IPS DF 4.7 (cell line): ENCODE measurements around the gene SSTR3.

Experiments used
- DNase-seq: peaks from one replicate; pipeline ENCODE4 v3.0.0-alpha.2; 2013; ENCODE audit warnings: low spot score; ENCODE audit errors: extremely low read depth

Gene SSTR3

DNA sequence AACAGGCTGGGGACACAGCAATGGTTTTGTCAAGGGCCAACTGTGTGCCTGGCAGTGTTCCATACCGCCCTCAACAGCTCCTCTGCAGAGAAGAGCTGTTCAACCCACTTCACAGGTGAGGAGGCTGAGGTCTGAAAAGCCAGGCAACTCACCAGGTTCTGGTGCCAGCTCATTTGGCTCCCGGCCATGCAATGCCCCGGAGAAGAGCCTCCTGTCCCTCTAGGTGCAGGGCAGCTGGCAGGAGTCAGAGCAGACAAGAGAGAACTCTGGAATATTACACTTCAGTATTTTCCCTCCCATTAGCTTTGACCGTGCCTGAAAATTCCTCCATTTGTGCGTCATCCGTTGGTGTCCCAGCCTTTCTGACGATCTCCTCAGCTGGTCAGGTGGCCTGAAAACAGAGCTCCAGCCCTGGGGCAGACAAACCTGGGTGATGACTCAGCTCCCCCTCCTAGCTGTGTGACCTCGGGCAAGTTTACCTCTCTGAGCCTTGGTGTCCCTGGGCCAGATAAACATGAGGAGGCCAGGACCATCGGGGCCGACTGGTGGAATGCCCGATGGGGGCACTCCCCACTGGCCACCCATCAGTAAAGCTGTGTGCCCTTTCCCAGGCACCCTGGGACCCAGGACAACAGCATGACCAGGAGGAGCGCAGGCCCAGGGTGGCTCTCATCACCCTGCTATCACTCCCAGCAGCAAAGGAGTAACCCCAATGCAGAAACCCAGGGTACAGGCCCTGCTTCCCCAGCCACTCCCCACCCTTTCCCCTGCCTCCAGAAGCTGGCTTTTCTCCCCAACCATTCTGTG is 14.6 kb downstream of the SSTR3 start:
- DNase-seq: no peak

DNA sequence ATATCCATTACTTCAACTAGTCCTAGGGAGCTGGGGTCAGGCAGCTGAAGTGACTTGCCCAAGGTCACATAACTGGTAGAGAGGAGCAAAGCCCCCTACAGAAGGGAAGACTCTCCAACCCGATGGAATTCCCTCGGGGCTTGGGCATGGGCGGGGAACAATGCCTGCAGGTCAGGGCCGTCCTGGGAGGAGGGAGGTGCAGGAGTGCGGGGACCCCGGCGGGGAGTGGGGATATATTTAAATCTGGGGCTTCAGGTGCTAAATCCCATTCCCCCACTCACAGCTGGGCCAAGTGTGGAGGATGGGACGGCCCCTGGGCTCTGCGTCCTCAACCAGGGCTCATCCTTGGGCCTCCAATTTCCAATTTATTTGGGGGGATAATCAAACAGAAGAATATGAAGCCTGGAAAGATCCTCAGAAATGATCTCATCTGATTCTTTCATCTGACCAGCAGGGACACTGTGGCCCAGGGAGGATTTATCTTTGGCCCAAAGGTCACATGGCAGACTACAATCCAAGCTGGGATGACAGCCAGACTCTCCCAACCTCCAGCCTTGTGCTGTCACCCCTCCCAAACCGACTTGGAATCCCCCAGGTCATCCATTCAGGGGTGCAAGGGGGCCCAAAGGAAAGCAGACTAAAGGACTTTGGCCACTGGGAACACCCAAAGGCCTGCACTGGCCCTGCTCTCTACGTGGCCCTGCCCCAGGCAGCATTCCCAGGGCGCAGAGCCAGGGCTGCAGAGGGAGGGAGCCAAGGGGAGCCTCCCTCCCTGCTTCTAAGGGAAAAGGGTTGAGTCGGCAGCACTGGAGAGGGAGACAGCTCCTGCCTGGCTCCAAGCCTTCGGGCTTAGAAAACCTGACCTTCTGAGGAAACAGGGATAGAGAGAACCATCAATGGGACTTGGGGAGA is 15.5 kb downstream of the SSTR3 start:
- DNase-seq: no peak

GRCh38 chr22:37195921-37196320 is 16.4 kb downstream of the SSTR3 start:
- DNase-seq: no peak

DNA sequence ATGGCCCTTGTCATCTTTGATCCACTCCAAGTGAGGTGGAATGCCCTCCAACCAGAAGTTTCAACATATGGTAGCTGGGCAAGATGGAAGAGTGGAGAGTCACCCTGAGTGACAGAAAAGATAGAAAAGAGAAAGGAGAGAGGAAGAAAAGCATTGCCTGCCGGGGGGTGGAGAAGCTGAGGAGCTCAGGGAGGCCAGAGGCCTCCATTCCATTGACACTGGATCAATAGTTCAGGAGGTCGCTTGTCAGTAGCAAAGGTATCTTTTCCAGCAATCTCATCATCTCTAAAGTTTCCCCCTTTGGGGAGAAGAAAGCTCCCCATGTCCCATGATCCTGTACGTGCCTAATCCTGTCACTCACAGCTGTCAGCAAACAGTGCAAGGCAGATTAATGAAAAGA is 17.5 kb downstream of the SSTR3 start:
- no peak for DNase-seq

DNA sequence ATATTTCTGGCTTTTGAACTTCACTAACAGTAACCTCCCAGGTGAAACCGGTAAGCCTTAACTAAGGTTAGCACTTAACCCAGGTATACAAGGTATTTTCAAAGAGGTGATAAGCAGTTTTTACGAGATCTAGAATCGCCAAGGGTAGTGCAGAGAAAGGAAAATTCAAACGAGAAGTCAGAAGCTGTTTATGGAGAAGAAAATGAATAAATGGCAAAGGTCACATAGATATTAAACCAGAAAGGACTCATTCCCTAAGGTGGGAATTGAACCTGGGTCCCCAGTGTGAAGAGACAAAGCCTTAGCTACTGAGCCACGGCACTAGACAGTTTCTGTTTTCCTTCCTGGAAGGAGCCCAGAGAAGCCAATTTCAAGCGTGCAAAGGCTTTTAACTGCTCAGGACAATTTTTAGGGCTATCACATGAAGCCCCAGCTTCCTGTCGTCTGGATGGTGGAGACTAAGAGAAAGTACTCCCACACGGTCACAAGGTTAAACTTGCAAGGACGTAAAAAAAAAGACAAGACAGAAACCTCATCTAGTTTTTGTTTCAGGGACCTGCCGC is 18.6 kb downstream of the SSTR3 start:
- no peak for DNase-seq

GRCh38 chr22:37192741-37193140 is 19.5 kb downstream of the SSTR3 start:
- DNase-seq: no peak

- no peak for DNase-seq
These were observed 20.1 kb downstream of the SSTR3 start for GRCh38 chr22:37192204-37192603.

DNA sequence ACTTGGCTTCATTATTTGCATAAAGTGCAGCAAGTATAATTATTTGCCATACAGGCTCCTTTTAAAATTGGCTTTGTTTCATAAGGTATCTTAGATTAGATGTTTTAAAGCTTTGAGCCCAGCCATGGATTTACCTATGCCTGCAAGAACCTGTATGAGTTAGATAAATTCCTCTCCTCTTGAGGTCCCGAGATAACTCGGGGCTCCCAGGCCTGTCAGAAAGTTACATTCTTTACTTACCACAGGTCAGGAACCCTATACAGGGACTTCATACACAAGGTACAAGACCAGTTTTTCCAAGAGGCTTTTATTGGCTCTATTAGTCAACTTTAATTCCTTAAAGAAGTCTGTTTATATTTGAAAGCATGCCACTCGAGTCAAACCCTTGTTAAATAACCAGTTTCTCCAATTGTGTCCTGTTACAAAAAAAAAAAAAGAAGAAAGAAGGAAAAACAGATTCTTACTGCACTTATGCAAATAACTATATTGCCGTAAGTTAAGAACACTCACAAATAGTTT is 22.0 kb downstream of the SSTR3 start:
- no peak for DNase-seq

- DNase-seq: no peak
These were observed 23.3 kb downstream of the SSTR3 start for GRCh38 chr22:37188901-37189466.

GRCh38 chr22:37187891-37188761 is 24.2 kb downstream of the SSTR3 start, which contains the start of gene C1QTNF6:
TSS of gene C1QTNF6 (minus strand) at chr22:37188247. CDS start at chr22:37188213, 34 bp downstream.
- DNase-seq: no peak

DNA sequence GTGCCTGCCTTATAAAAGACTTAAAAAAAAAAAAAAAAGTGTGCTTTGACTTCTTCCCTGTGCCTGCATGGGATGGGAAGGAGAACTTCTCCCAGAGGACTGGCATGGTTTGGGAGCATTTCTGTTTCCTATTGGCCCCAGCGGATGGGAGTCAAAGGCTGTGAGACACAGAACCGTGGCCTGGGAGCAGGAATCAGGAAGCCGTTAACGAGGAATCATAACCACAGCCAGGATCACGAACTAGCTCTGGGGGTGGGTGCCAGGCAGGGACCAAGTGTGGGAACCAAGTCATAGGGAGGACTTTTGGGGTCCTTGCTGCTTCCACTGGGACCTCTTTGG is 24.8 kb downstream of the SSTR3 start:
- no peak for DNase-seq

DNA sequence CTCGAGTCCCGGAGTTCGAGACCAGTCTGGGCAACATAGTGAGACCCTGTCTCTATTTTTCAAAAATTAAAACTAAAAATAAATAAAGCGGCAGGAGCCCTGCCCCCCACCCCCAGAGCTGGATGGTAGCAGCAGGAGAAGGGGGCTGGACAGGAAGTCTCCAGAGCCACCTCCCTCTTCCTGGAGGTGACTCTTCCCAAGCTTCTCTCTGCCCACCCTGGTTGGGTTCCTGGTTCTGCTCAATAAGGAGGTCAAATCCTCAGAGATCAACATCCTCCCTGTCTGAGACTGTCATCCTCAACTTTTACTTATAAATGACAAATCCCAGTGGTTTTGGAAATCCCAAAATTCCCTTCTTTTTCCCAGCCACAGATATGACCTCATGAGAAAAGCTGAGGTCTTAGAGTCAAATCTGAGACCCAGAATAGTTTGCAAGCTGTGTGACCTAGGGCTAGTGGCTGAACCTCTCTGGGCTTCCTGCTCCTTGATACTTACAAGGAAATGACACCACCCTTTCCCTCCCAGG is 25.2 kb downstream of the SSTR3 start:
- no peak for DNase-seq

DNA sequence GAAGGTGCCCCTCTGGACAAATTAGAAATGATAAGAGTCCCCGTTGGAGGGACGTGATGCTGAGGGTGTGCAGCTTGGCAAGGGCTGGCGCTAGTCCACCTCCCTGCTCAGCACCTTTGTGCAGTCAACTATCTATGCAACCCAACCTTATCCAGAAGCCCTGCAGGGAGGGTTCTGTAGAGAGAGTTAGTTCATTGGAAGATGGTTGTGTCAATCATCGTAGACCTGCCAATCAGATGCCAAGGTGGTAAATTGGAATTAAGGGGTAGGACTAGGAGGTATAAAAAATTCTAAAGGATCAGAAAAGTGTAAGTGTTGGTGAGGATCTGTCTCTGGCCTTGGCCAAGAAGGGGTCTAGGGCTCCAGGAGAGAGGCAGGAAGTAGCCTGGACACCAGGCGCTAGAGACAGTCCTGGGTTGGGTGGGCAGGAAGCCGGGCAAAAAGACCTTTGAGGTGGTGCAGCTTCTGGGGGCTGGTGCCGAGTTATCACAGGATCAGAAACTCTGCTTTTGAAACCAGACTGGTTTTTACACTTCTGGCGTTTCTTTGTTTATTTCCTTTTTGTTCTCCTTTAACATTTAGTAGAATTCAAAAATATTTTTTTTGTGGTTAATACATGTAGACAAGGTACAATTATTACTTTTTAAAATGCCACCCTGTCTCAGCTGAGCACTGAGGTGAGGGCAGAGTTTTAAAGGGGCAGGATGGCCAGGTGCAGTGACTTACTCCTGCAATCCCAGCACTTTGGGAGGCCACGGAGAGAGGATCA is 25.9 kb downstream of the SSTR3 start:
- no peak for DNase-seq

DNA sequence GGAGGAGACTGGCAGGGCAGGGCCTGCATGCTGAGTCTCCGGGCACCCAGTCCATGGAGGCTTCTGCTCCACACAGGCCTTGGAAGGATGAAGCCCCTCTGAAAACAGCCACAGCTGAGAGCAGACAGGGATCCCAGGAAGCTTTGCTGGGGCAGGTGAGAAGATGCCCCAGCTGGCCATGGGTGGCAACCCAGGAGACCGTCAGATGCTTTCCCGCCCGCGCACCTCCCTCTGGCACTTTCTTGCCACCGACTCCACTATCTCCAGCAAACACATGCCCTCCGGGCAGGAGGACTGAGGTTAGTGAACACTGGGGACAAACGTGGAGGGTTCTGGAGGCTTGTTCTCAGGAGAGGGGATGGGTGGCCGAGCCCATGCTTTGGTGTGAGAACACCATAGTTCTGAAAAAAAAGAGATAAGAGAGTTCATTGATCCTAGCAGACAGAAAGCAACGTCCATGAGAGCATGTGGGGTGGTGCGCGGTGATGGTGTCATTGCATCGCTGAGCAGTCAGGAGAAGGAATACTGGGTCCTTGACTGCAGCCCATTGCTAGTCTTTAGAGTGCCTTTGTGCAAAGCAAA is 26.5 kb downstream of the SSTR3 start:
- no peak for DNase-seq

GRCh38 chr22:37184816-37185541 is 27.3 kb downstream of the SSTR3 start:
- DNase-seq: no peak

DNA sequence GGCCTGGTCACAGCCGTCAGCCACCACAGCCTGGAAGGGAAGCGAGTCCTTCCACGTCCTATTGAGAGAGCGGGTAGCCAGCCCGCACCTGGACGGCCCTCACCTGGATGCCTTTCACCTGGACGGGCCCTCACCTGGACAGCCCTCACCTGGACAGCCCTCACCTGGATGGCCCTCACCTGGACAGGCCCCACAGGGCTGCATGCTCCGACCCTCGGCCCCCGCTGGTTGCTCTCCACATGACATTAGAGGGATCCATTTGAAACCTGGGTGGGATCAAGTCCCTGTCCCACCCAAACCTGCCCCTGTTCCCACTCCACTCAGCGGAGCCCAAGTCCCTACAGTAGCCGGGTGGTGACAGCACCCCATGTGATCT is 27.9 kb downstream of the SSTR3 start:
- no peak for DNase-seq

- no peak for DNase-seq
These were observed 28.6 kb downstream of the SSTR3 start for GRCh38 chr22:37183432-37184379.

- no peak for DNase-seq
These were observed 29.4 kb downstream of the SSTR3 start for GRCh38 chr22:37182949-37183245.
